ENCODE measurements around the gene SAP30BP.

SAP30BP gene

GRCh38 chr17:75640556-75641119, 26.5 kb upstream of the SAP30BP start:
- TF ChIP-seq CREB1 (IDR thresholded peaks at IDR 0.05; ENCODE audit: low read depth) (no peak), TCF12 (IDR thresholded peaks at IDR 0.05; ENCODE audit: low read depth) (no peak), EGR1 (IDR thresholded peaks at IDR 0.05) (no peak), RAD21 (IDR thresholded peaks at IDR 0.05; ENCODE audit: low read depth) (no peak), NFIC (IDR thresholded peaks at IDR 0.05) (no peak), TAF1 (IDR thresholded peaks at IDR 0.05; ENCODE audit: low read depth) (no peak), FOXM1 (IDR thresholded peaks at IDR 0.05; ENCODE audit: borderline replicate concordance, low read depth) (no peak), ZBTB7A (IDR thresholded peaks at IDR 0.05; ENCODE audit: low read depth) (no peak), YY1 (IDR thresholded peaks at IDR 0.05; ENCODE audit: low read depth) (no peak), USF1 (IDR thresholded peaks at IDR 0.05) (no peak), EP300 (IDR thresholded peaks at IDR 0.05; ENCODE audit: borderline replicate concordance) (no peak), CEBPB (IDR thresholded peaks at IDR 0.05) (no peak), MAX (IDR thresholded peaks at IDR 0.05) (no peak), TEAD4 (IDR thresholded peaks at IDR 0.05) (no peak)
- TF ChIP-seq, protein P1, sequence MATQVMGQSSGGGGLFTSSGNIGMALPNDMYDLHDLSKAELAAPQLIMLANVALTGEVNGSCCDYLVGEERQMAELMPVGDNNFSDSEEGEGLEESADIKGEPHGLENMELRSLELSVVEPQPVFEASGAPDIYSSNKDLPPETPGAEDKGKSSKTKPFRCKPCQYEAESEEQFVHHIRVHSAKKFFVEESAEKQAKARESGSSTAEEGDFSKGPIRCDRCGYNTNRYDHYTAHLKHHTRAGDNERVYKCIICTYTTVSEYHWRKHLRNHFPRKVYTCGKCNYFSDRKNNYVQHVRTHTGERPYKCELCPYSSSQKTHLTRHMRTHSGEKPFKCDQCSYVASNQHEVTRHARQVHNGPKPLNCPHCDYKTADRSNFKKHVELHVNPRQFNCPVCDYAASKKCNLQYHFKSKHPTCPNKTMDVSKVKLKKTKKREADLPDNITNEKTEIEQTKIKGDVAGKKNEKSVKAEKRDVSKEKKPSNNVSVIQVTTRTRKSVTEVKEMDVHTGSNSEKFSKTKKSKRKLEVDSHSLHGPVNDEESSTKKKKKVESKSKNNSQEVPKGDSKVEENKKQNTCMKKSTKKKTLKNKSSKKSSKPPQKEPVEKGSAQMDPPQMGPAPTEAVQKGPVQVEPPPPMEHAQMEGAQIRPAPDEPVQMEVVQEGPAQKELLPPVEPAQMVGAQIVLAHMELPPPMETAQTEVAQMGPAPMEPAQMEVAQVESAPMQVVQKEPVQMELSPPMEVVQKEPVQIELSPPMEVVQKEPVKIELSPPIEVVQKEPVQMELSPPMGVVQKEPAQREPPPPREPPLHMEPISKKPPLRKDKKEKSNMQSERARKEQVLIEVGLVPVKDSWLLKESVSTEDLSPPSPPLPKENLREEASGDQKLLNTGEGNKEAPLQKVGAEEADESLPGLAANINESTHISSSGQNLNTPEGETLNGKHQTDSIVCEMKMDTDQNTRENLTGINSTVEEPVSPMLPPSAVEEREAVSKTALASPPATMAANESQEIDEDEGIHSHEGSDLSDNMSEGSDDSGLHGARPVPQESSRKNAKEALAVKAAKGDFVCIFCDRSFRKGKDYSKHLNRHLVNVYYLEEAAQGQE (IDR thresholded peaks at IDR 0.05; ENCODE audit: low read depth), result no peak

DNA sequence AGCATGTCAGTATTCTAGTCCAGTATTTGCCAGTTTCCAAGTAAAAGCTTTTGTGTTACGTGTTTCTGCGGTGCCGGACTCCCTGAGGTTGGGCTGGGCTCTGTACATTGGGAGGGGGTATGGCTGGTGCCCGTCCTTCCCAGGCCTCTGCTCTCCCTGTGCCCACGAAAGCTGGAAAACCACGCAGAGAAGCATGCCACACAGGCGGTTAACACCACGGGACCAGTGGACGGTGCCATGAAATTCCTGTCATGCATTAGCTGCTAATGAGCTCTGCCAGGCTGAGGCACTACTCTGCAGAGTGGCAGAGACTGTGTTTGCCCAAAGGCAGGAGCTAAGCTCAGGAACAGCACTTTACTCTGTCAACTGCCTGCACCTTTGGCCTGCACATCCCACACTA, 25.8 kb upstream of the SAP30BP start:
- TF ChIP-seq CREB1 (IDR thresholded peaks at IDR 0.05; ENCODE audit: low read depth) (no peak), EGR1 (IDR thresholded peaks at IDR 0.05) (no peak), ZBTB7A (IDR thresholded peaks at IDR 0.05; ENCODE audit: low read depth) (no peak), RAD21 (IDR thresholded peaks at IDR 0.05; ENCODE audit: low read depth) (no peak), YY1 (IDR thresholded peaks at IDR 0.05; ENCODE audit: low read depth) (0 out of 2 replicates have a peak, but pooled peaks have one; percentile 25), NFIC (IDR thresholded peaks at IDR 0.05) (no peak; the same call in 1 of the 2 replicates), TAF1 (IDR thresholded peaks at IDR 0.05; ENCODE audit: low read depth) (no peak), MAX (IDR thresholded peaks at IDR 0.05) (peak; percentile 91), EP300 (IDR thresholded peaks at IDR 0.05; ENCODE audit: borderline replicate concordance) (peak; percentile 15; the same call in 1 of the 2 replicates), TCF12 (IDR thresholded peaks at IDR 0.05; ENCODE audit: low read depth) (peak; percentile 39; the same call in 1 of the 2 replicates), CEBPB (IDR thresholded peaks at IDR 0.05) (no peak), TEAD4 (IDR thresholded peaks at IDR 0.05) (peak; percentile 83), FOXM1 (IDR thresholded peaks at IDR 0.05; ENCODE audit: borderline replicate concordance, low read depth) (no peak), USF1 (IDR thresholded peaks at IDR 0.05) (peak; percentile 18; the same call in 1 of the 2 replicates)
- TF ChIP-seq, protein P1 (IDR thresholded peaks at IDR 0.05; ENCODE audit: low read depth), result no peak

DNA sequence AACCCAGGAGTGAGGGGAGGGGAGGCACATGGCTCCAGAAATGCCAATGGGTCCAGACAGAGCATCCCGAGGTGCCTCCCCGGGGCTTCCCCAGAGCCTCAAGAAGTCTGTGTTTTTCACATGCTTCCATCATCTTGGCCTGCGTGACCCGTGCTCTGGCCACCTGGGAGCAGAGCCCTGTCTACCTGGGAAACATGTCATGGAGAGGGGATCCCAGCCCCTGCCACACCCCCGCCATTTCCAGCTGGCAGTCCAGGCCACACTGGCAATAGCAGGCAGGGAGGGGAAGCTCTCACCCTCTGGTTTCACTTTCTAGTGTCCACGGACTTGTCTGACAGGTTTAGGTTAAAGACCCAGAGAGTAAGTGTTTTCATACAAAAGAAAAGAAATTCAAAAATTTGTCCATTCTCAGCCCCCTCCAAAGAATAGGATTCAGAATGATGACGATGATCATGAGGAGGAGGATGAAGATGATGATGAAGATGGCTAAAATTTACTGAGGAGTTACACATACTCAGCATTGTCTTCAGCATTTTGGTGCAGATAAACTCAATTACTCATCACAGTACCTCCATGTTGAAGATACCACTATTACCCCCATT, 24.9 kb upstream of the SAP30BP start:
- no peak for TF ChIP-seq YY1 (IDR thresholded peaks at IDR 0.05; ENCODE audit: low read depth)
- no peak for TF ChIP-seq CREB1 (IDR thresholded peaks at IDR 0.05; ENCODE audit: low read depth)
- TF ChIP-seq TEAD4 (IDR thresholded peaks at IDR 0.05), result no peak
- no peak for TF ChIP-seq EP300 (IDR thresholded peaks at IDR 0.05; ENCODE audit: borderline replicate concordance)
- no peak for TF ChIP-seq NFIC (IDR thresholded peaks at IDR 0.05)
- TF ChIP-seq EGR1 (IDR thresholded peaks at IDR 0.05), result no peak
- no peak for TF ChIP-seq ZBTB7A (IDR thresholded peaks at IDR 0.05; ENCODE audit: low read depth)
- no peak for TF ChIP-seq TCF12 (IDR thresholded peaks at IDR 0.05; ENCODE audit: low read depth)
- no peak for TF ChIP-seq MAX (IDR thresholded peaks at IDR 0.05)

DNA sequence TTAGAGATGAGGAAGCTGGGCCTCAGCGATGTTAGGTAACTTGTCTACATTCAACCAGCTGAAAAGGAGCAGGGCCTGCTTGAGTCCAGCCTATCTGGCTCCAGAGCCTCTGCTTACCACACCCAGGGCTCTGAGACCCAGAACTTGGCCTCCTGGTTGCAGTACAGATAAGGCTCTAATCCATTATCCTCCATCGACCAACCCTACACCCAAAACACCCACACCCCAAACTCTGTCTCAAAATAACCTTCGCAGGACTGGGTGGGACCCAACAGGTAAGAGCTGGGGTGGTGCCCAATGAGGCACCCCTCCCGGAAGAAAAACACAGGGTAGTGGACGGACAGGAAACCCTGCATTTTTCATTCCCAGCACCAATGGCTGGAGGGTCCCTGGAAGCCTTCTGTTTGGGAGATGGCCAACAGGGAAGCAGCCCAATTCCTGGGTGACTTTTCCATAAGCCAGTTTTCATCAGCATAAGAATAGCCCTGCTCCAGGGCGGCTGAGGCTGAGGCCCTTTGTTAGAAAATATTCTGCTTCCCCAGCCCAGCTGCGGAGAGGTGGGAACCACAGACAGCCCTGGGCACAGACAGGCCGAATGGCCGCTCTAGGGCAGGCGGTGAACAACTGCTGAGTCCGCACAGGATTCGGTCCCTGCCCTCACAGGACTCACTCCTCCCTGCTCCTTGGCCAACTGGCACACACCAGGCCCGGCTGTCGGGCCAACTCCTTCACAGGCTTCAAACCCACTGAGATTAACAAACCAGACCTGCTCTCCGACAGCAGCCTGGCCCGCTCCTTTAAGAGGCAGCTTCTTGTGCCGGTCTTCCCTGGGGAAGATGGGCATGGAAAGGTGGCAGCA, 24.1 kb upstream of the SAP30BP start:
- TF ChIP-seq TEAD4 (IDR thresholded peaks at IDR 0.05), result no peak
- no peak for TF ChIP-seq USF1 (IDR thresholded peaks at IDR 0.05)
- no peak for TF ChIP-seq ZBTB7A (IDR thresholded peaks at IDR 0.05; ENCODE audit: low read depth)
- TF ChIP-seq CREB1 (IDR thresholded peaks at IDR 0.05; ENCODE audit: low read depth), result no peak
- no peak for TF ChIP-seq TAF1 (IDR thresholded peaks at IDR 0.05; ENCODE audit: low read depth)
- TF ChIP-seq EP300 (IDR thresholded peaks at IDR 0.05; ENCODE audit: borderline replicate concordance), result no peak
- TF ChIP-seq MAX (IDR thresholded peaks at IDR 0.05), result no peak
- TF ChIP-seq FOXM1 (IDR thresholded peaks at IDR 0.05; ENCODE audit: borderline replicate concordance, low read depth), result no peak
